BE2C (cell line): ENCODE measurements around the gene DLG3.
A peak's percentile ranks its signal among the peaks of the same experiment; 100 is the strongest.

Experiments used
- DNase-seq: peaks from one replicate; pipeline ENCODE4 v3.0.0-alpha.2; 2020
- H3K27me3 ChIP-seq: fragments of 250-450 bp; sonication (Bioruptor Pico); 2 replicates; pipeline ENCODE4 v1.5.1; 2020; ENCODE audit warnings: mild to moderate bottlenecking
- H3K36me3 ChIP-seq: fragments of 250-450 bp; sonication (Bioruptor Pico); 2 replicates; pipeline ENCODE4 v1.5.1; 2020; ENCODE audit warnings: mild to moderate bottlenecking
- H3K4me1 ChIP-seq: fragments of 250-450 bp; sonication (Bioruptor Pico); 2 replicates; pipeline ENCODE4 v1.5.1; 2020
- H3K4me3 ChIP-seq: 2 replicates; pipeline ENCODE4 v1.5.1; 2011; ENCODE audit warnings: low read depth, low read length
- H3K9me3 ChIP-seq: fragments of 250-450 bp; sonication (Bioruptor Pico); 2 replicates; pipeline ENCODE4 v1.5.1; 2020
- TF ChIP-seq, protein P1 (sequence below): IDR thresholded peaks from 2 replicates; pipeline ENCODE4 v1.5.1; 2012; ENCODE audit warnings: mild to moderate bottlenecking, low read depth, low read length

DLG3 gene

DNA sequence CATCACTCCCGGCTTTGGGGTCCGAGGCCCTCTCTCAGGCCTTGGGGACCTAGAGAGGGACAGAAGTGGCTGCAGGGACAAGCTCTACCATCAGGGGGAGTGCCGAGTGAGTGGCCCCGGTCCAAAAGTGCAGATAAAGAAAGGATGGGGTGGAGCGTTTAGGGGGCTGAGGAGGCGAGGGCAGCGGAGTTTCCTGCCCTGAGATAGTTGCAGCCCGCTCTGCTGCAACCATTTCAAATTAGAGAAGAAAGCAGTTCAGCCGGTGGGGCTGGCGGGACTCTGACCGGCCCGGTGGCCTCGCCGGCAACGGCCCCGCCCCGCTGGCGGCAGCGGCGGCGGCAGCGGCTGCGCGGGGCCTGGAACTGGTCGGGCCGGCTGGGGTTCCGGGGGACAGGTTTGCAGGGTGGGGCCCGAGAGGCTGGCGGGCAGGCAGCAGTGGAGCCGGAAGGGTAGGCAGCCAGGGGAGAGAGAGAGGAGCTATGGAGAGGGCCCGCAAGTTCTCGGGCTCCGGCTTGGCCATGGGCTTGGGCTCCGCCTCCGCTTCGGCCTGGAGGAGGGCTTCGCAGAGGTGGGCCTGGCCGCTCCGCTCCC is 7.6 kb downstream of the DLG3 start:
- Histone ChIP-seq H3K27me3 (no peaks in the 10 kb centered on the region), H3K4me3 (no peak overlapping the region), H3K4me1 (no peaks in the 10 kb centered on the region), H3K9me3 (no peaks in the 10 kb centered on the region), H3K36me3 (no peaks in the 10 kb centered on the region)
- TF ChIP-seq, protein P1, sequence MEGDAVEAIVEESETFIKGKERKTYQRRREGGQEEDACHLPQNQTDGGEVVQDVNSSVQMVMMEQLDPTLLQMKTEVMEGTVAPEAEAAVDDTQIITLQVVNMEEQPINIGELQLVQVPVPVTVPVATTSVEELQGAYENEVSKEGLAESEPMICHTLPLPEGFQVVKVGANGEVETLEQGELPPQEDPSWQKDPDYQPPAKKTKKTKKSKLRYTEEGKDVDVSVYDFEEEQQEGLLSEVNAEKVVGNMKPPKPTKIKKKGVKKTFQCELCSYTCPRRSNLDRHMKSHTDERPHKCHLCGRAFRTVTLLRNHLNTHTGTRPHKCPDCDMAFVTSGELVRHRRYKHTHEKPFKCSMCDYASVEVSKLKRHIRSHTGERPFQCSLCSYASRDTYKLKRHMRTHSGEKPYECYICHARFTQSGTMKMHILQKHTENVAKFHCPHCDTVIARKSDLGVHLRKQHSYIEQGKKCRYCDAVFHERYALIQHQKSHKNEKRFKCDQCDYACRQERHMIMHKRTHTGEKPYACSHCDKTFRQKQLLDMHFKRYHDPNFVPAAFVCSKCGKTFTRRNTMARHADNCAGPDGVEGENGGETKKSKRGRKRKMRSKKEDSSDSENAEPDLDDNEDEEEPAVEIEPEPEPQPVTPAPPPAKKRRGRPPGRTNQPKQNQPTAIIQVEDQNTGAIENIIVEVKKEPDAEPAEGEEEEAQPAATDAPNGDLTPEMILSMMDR: peak; percentile 31
- DNase-seq: no peak

DNA sequence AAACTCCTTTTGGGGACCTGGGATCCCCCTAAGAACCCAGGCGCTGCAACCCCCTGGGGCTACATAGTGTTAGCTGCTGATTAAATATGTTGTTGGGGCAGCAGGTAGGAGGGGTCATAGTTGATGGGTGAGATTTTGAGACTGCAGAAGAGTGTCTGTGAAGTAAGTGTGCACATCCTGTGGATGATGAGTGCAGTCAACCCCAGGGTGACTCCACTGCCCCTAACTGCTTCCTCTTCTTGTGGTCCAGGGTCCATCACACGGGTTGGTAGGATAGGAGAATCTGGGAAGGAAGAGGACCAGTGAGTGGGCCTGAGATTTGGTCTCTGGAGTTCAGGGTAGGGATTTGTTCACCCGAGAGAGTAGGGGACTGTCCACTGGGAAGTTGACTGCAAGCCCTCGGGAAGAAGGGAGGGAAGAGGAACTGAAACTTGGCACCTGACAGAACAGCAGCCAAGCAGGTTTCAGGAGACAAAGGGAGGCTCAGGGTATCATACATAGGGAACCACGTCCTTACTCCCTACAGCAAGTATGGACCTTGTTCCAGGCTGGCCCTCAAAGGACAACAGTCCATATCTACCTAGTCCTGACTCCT is 8.5 kb downstream of the DLG3 start:
- no peak for DNase-seq
- Histone ChIP-seq H3K4me3 (no peak overlapping the region), H3K9me3 (no peaks in the 10 kb centered on the region), H3K4me1 (no peaks in the 10 kb centered on the region), H3K27me3 (no peaks in the 10 kb centered on the region), H3K36me3 (no peaks in the 10 kb centered on the region)
- TF ChIP-seq, protein P1: no peak

DNA sequence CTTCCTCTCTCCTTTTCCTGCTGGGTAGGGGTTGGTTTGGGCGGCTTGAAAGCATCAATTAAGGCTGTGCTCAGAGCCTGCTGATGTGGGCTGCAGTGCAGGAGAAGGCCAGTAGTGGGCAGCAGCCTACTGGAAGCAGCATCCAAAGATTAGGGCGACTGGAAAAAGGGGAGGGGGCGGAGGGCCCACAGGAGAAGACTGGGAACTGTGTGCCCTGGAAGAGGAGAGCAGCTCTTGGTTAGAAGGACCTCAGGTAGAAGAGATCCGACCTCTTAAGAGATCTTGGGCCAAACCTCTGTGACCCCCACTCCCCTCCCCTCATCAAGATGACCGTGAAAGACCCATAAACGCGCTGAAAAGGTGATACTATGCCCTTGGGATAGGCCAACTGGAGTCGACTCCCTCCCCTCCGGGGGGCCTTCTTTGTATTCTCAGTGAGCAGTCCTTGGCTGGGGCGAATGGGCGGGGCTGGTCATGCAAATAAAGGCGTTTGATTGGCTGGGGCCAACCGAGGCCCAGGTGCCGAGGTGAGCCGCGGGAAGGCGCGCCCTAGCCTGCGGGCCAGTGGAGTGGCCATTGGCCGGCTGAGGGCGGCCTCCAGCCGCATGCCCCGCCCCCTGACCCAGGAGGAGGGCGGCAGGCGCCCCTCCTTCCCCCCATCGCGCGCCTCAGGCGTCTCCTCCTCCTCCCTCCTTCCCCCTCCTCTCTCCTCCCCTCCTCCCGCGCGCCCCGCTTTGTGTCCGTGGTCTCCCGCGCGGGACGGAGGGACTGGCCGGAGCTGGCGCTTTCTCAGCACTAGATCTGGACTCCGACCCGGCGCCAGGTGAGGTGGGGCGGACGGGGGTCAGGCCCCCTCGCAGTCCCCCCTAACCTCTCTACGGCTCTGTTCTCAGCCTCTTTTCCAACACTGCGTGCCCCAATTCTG is 10.1 kb downstream of the DLG3 start:
- peak; percentile 34 for DNase-seq
- Histone ChIP-seq H3K36me3 (no peaks in the 10 kb centered on the region), H3K27me3 (no peaks in the 10 kb centered on the region), H3K9me3 (no peaks in the 10 kb centered on the region), H3K4me1 (no peaks in the 10 kb centered on the region), H3K4me3 (no peak overlapping the region)
- TF ChIP-seq, protein P1: peak; percentile 73

DNA sequence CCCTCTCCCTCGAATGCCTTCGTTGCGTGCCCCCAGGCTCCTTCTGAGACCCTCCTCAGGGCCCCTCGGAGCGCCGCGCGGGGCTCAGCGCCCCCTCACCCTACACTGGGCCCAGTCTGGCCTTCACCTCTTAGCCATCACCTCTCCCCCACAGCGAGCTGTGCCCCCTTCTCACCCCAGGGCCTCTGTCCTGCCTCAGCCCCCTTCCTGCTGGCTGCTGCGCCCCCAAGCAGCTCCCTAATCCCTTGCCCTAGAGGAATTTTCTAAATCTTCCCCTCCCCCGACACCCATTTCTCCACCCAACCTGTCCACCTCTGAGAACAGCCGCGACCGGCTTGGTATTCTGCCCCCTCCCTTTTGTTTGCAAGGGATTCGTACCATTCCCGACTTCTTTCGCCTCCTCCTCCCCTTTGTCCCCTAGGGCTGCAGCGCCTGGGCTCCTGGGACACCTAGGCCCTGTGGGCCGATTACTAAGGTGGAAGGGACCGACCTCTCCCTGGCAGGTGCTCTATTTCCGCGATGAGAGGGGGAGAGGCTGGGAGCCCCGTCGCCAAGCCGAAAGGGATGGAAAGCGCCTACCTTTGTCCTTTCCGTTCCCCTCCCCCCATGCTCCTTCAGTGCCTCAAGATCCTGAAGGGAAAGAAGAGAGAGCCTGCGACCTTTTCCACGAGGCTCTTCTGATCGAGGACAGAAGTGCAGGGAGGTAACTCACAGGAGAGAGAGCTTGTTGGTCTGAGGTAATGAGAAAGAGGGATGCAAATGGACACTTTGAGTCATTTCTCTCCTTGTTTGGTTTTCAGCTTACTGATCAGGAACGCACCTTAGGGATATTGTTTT is 10.9 kb downstream of the DLG3 start:
- TF ChIP-seq, protein P1: no peak
- H3K4me3 ChIP-seq: no peak overlapping the region
- DNase-seq: no peak
- H3K9me3 ChIP-seq: no peaks in the 10 kb centered on the region
- no peaks in the 10 kb centered on the region for H3K36me3 ChIP-seq
- no peaks in the 10 kb centered on the region for H3K4me1 ChIP-seq
- no peaks in the 10 kb centered on the region for H3K27me3 ChIP-seq

DNA sequence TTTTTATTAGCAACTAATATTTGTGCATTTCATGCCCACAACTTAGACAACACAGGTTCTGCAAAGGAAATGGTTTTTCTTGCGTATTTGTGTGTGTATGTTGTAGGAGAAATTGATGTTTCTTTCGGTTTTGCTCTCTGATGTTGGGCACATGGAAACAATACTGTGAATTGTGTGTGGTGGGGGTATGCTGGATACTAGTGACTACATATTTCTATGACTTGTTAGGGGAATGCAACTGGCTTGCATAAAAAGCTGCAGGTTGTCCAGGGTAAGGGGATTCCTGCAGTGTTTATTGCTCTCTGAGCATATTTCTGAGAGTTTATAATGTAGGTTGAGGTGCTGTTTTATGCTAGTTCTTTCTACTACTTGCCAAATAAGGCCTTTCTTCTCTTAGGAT is 11.6 kb downstream of the DLG3 start:
- Histone ChIP-seq H3K36me3 (no peaks in the 10 kb centered on the region), H3K4me3 (no peak overlapping the region), H3K4me1 (no peaks in the 10 kb centered on the region), H3K9me3 (no peaks in the 10 kb centered on the region), H3K27me3 (no peaks in the 10 kb centered on the region)
- no peak for DNase-seq
- TF ChIP-seq, protein P1: no peak
